DND-41 (cell line): ENCODE results near the gene OPRL1.

Experiments used
- ATAC-seq: fragments of 200-7000 bp; cut with Tn5 transposase; 3 replicates; pipeline ENCODE4 v1.9.1; 2021; ENCODE audit warnings: low read depth; ENCODE audit not compliant: insufficient read depth
- DNase-seq: peaks from one replicate; pipeline ENCODE4 v3.0.0-alpha.2; 2020
- H2AFZ ChIP-seq: 2 replicates; pipeline ENCODE4 v1.6.0; 2012; ENCODE audit warnings: low read depth, low read length
- H3K27ac ChIP-seq: 2 replicates; pipeline ENCODE4 v1.5.1; 2012; ENCODE audit warnings: low read length, inconsistent platforms
- H3K27me3 ChIP-seq: fragments of 200-600 bp; sonication (generic); 2 replicates; pipeline ENCODE4 v1.6.0; 2012; ENCODE audit warnings: low read length, mild to moderate bottlenecking, inconsistent platforms; ENCODE audit not compliant: insufficient read depth, poor library complexity
- H3K36me3 ChIP-seq: 2 replicates; pipeline ENCODE4 v1.5.1; 2012; ENCODE audit warnings: low read length, inconsistent platforms; ENCODE audit not compliant: insufficient read depth
- H3K4me1 ChIP-seq: 2 replicates; pipeline ENCODE4 v1.5.1; 2012; ENCODE audit warnings: mild to moderate bottlenecking, low read length; ENCODE audit not compliant: insufficient read depth
- H3K4me2 ChIP-seq: 2 replicates; pipeline ENCODE4 v1.6.0; 2012; ENCODE audit warnings: mild to moderate bottlenecking, moderate library complexity, low read length, inconsistent platforms; ENCODE audit not compliant: insufficient read depth
- H3K4me3 ChIP-seq, 2 experiments: fragments of 200-600 bp in 1 of 2; shearing (Covaris generic) in 1 of 2; 2 replicates each; pipeline ENCODE4 v1.5.1; 2012 to 2016; ENCODE audit warnings: inconsistent platforms in 2 of 2, low read length in 2 of 2, mild to moderate bottlenecking in 2 of 2, low read depth in 1 of 2, moderate library complexity in 1 of 2
- H3K79me2 ChIP-seq: 2 replicates; pipeline ENCODE4 v1.6.0; 2012; ENCODE audit warnings: low read length, inconsistent platforms; ENCODE audit not compliant: insufficient read depth
- H3K9ac ChIP-seq: 2 replicates; pipeline ENCODE4 v1.6.0; 2012; ENCODE audit warnings: low read depth, mild to moderate bottlenecking, inconsistent platforms, low read length, moderate library complexity
- H3K9me3 ChIP-seq: 2 replicates; pipeline ENCODE4 v1.5.1; 2012; ENCODE audit warnings: low read length, moderate library complexity, mild to moderate bottlenecking, inconsistent platforms; ENCODE audit not compliant: insufficient read depth, severe bottlenecking
- H4K20me1 ChIP-seq: 2 replicates; pipeline ENCODE4 v1.6.0; 2012; ENCODE audit warnings: low read length; ENCODE audit not compliant: insufficient read depth
- CTCF ChIP-seq: IDR thresholded peaks from 2 replicates; pipeline ENCODE4 v1.5.1; 2012; ENCODE audit warnings: borderline replicate concordance, low read length, moderate library complexity, mild to moderate bottlenecking; ENCODE audit not compliant: poor library complexity, severe bottlenecking; ENCODE audit errors: extremely low read depth
- EZH2 ChIP-seq: IDR thresholded peaks from 3 replicates; pipeline ENCODE4 v1.6.1; 2012; ENCODE audit warnings: borderline replicate concordance, low read depth, mild to moderate bottlenecking, moderate library complexity, low read length, inconsistent platforms; ENCODE audit not compliant: severe bottlenecking

Gene OPRL1

DNA sequence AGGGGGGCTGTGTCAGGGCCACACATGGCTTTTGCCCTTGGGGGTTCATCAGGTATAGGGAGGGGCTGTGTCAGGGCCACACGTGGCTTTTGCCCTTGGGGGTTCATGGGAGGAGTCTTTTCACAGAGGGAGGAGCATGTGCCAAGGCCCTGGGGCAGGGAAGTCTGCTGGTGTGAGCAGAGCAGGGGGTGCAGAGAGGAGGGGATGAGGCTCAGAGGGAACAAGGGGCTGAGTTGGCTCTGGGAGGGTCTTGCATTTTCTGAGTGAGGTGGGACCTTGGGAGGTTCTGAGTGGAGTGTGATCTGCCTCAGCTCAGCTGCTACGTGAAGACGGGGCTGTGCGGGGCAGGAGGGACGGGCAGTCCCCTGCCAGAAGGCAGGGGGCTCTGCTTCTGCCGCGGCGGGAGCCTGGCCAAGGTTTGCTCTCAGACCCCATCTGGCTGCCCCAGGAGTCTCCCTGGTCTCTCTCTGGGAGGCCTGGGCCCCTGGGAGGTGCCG, 24.4 kb upstream of the OPRL1 start:
- H3K27me3 ChIP-seq = no peaks in the 10 kb centered on the region
- H3K4me2 ChIP-seq = no peak overlapping the region
- ATAC-seq = no peak
- H4K20me1 ChIP-seq = no peaks in the 10 kb centered on the region
- H3K4me1 ChIP-seq = peaks cover 4% of the 10 kb centered on the region; the same call in 1 of the 2 replicates
- H3K9me3 ChIP-seq = no peaks in the 10 kb centered on the region
- no peak overlapping the region for H3K4me3 ChIP-seq
- TF ChIP-seq EZH2 (no peak), CTCF (no peak)
- H2AFZ ChIP-seq = no peak overlapping the region
- no peak overlapping the region for H3K27ac ChIP-seq
- H3K36me3 ChIP-seq = no peaks in the 10 kb centered on the region
- DNase-seq = no peak
- no peaks in the 10 kb centered on the region for H3K79me2 ChIP-seq
- no peak overlapping the region for H3K9ac ChIP-seq

DNA sequence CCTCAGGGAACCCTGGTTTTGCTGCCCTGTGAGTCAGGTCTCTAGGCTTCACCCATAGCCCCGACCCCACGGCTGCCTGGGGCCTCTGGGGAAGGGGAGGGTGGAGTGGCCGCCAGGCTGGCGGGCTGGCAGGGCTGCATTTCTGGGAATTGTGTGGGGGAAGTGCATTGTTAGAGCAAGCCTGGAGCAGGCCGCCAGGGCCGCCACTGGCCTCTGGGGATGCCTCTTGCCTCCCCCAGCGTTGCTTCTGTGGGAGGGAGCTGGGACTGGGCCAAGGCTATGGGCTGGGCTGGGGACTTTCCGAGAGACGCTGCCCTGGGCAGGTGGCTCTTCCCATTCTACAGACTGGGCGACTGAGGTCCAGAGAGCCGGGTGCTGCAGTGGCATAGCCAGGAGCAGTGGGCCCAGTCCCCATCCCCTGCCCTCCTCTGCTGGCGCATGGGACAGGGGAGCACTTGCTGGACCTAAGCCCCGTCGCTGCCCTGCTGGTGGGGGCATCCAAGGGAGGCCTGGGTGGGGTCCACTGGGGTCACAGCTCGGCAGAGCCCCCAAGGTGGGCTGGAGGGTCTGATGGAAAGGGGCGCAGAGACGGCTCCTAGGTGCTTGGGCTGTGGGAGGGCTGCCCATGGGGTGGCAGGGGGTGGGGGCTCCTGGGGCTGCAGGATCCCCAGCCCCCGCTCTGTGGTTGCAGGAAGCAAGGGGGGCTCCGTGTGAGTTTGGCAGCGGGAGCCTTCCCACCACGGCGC, 23.8 kb upstream of the OPRL1 start:
- H3K4me3 ChIP-seq = no peak overlapping the region
- H2AFZ ChIP-seq = no peak overlapping the region
- TF ChIP-seq EZH2 (no peak), CTCF (no peak)
- H3K79me2 ChIP-seq = no peaks in the 10 kb centered on the region
- no peak for ATAC-seq
- H3K4me2 ChIP-seq = no peak overlapping the region
- H3K4me1 ChIP-seq = peaks cover 4% of the 10 kb centered on the region; the same call in 1 of the 2 replicates
- no peaks in the 10 kb centered on the region for H4K20me1 ChIP-seq
- no peak overlapping the region for H3K9ac ChIP-seq
- DNase-seq = no peak
- H3K9me3 ChIP-seq = no peaks in the 10 kb centered on the region
- H3K27me3 ChIP-seq = no peaks in the 10 kb centered on the region
- no peaks in the 10 kb centered on the region for H3K36me3 ChIP-seq
- H3K27ac ChIP-seq = no peak overlapping the region

DNA sequence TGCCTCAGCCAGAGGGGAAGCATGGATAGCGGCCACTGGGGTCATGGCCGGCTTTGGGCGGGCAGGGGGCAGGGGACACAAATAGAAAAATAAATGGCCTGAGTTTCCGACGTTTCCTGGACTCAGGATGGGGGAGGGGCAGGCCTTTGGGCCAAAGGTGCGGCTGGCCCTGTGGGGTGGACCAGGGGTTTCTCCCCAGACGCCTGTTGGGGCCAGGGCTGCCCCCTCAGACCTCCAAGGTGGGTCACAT, 23.3 kb upstream of the OPRL1 start:
- TF ChIP-seq EZH2 (no peak), CTCF (no peak)
- Histone ChIP-seq H3K36me3 (no peaks in the 10 kb centered on the region), H3K27me3 (no peaks in the 10 kb centered on the region), H3K9me3 (no peaks in the 10 kb centered on the region), H3K4me1 (peaks cover 4% of the 10 kb centered on the region; the same call in 1 of the 2 replicates), H3K79me2 (no peaks in the 10 kb centered on the region), H4K20me1 (no peaks in the 10 kb centered on the region), H2AFZ (no peak overlapping the region), H3K27ac (no peak overlapping the region), H3K4me2 (no peak overlapping the region), H3K9ac (no peak overlapping the region), H3K4me3 (no peak overlapping the region)
- ATAC-seq (no peak), DNase-seq (no peak)
